ENCODE measurements around the gene TFCP2.
A peak's percentile ranks its signal among the peaks of the same experiment; 100 is the strongest.

TFCP2 gene

GRCh38 chr12:51183349-51183748 is 10.4 kb upstream of the TFCP2 start:
- TF ChIP-seq CTCF (IDR thresholded peaks at IDR 0.05): no peak
- no peak for DNase-seq (ENCODE audit: low spot score)
- H3K4me3 ChIP-seq: no peak overlapping the region
- no peak overlapping the region for H3K27ac ChIP-seq

GRCh38 chr12:51181558-51181957 is 8.6 kb upstream of the TFCP2 start:
- DNase-seq (ENCODE audit: low spot score): no peak
- Histone ChIP-seq H3K4me3 (no peak overlapping the region), H3K27ac (no peak overlapping the region)
- no peak for TF ChIP-seq CTCF (IDR thresholded peaks at IDR 0.05)

GRCh38 chr12:51177897-51178296 is 5.0 kb upstream of the TFCP2 start:
- Histone ChIP-seq H3K4me3 (no peak overlapping the region), H3K27ac (no peak overlapping the region)
- DNase-seq (ENCODE audit: low spot score): no peak
- no peak for TF ChIP-seq CTCF (IDR thresholded peaks at IDR 0.05)

- no peak for TF ChIP-seq CTCF (IDR thresholded peaks at IDR 0.05)
- no peak for DNase-seq (ENCODE audit: low spot score)
- Histone ChIP-seq H3K4me3 (no peak overlapping the region), H3K27ac (no peak overlapping the region)
These were observed 1.6 kb upstream of the TFCP2 start for GRCh38 chr12:51174501-51174900.

GRCh38 chr12:51171884-51172514 is 936 bp downstream of the TFCP2 start:
- Histone ChIP-seq H3K4me3 (peak overlapping the region; percentile 84), H3K27ac (peak overlapping the region; percentile 95 to 97)
- DNase-seq (ENCODE audit: low spot score): no peak
- TF ChIP-seq CTCF (IDR thresholded peaks at IDR 0.05): no peak

- TF ChIP-seq CTCF (IDR thresholded peaks at IDR 0.05): no peak
- no peak for DNase-seq (ENCODE audit: low spot score)
- Histone ChIP-seq H3K27ac (no peak overlapping the region), H3K4me3 (no peak overlapping the region)
These were observed 9.1 kb downstream of the TFCP2 start for GRCh38 chr12:51163795-51164194.

- Histone ChIP-seq H3K27ac (no peak overlapping the region), H3K4me3 (no peak overlapping the region)
- TF ChIP-seq CTCF (IDR thresholded peaks at IDR 0.05): no peak
- no peak for DNase-seq (ENCODE audit: low spot score)
These were observed 10.7 kb downstream of the TFCP2 start for GRCh38 chr12:51162217-51162616.
